Stimulated activated CD4-positive, alpha-beta T cell treated with anti-CD3 and anti-CD28 coated beads, Interleukin-12 subunit alpha, Interleukin-12 subunit beta, amount 100 ng/mL, for 48 hours (primary cell): ENCODE data around the gene KRT37.

ENCODE experiments used
- DNase-seq, 3 donors: peaks; one replicate each; pipeline ENCODE4 v3.0.0-alpha.2; 2020; ENCODE audit warnings: low read depth in 2 of 3, low spot score in 1 of 3

Gene KRT37

DNA sequence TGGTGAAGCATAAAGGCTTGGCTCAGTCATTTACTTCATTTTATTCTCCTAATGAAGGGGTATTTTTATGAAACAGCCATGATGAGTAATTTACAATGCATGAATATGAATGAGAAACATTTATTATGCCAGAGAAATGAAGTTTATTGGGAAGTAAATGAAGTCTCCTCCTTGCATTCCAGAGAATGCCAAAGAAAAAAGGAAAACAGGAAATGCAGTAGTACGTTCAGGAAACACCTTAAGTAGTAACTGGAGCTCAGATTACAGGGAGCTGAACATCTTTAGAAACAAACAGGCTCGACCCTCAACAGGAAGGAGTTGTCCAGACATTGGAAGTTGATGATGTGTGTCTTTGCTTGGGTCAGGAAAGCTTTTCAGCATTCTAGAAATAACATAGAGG is 46.8 kb downstream of the KRT37 start:
- DNase-seq: no peak
